GM12874 (cell line): Measurements from ENCODE around the gene HOXA4.

Experiments
- CTCF ChIP-seq: IDR thresholded peaks from 2 replicates; pipeline ENCODE4 v1.5.1; 2011; ENCODE audit warnings: low read depth, mild to moderate bottlenecking, control low read depth, low read length, moderate library complexity; ENCODE audit not compliant: insufficient read depth

Gene HOXA4

GRCh38 chr7:27141137-27141922 lies 10.8 kb upstream of the HOXA4 start:
- TF ChIP-seq CTCF = no peak

GRCh38 chr7:27140126-27140857 lies 9.7 kb upstream of the HOXA4 start:
- TF ChIP-seq CTCF = no peak

GRCh38 chr7:27139334-27140125 lies 9.0 kb upstream of the HOXA4 start:
- TF ChIP-seq CTCF = no peak

- no peak for TF ChIP-seq CTCF
These were observed 8.4 kb upstream of the HOXA4 start for GRCh38 chr7:27138985-27139333.

GRCh38 chr7:27138472-27138871 lies 7.9 kb upstream of the HOXA4 start:
- TF ChIP-seq CTCF = no peak

GRCh38 chr7:27137640-27138315 lies 7.2 kb upstream of the HOXA4 start:
- no peak for TF ChIP-seq CTCF

- TF ChIP-seq CTCF = no peak
These were observed 3.8 kb upstream of the HOXA4 start for GRCh38 chr7:27134392-27134791.
